ENCODE data around the gene UBE2F. TPM values are rescaled to one million over a fixed set of nuclear protein-coding genes. Genes with fewer than 3 reads are reported as not detected.

The UBE2F gene
- total and polyA plus RNA-seq, 9 of the 15 experiments (the other 6 are each of a cell fraction or from before 2014, with no cell fraction given) = 18.1 to 88.1 (median 53.0) TPM

GRCh38 chr2:237968048-237968862 lies 1.4 kb downstream of the UBE2F start (continued):
- TF ChIP-seq HMBOX1 (IDR thresholded peaks at IDR 0.05) = 0 out of 2 replicates have a peak, but pooled peaks have one; percentile 34
- TF ChIP-seq ETS1 (conservative IDR thresholded peaks at IDR 0.05; ENCODE audit: control insufficient read depth, low read depth, low read length) = no peak
- TF ChIP-seq TARDBP (IDR thresholded peaks at IDR 0.05) = no peak
- TF ChIP-seq XRCC3 (IDR thresholded peaks at IDR 0.05) = no peak
- TF ChIP-seq SREBF2 (CRISPR knock-in tag; IDR thresholded peaks at IDR 0.05) = no peak
- TF ChIP-seq E2F8 (IDR thresholded peaks at IDR 0.05; ENCODE audit: low read depth, partially characterized antibody) = no peak
- TF ChIP-seq GTF2E2 (tag; IDR thresholded peaks at IDR 0.05) = no peak

All from K562 (cell line).